NOMO-1 treated with dmso at 0.1 percent for 144 hours (cell line): ENCODE results near the gene PDCL2.
"Not testable (repeated sequence)": the region's sequence is repeated elsewhere in the genome, so short reads cannot be mapped to it uniquely, and the experiment has no call there.

Experiments used
- DNase-seq: peaks from one replicate; lab custom pipeline; 2025; ENCODE audit not compliant: unreplicated experiment; lab: John Stamatoyannopoulos, UW

PDCL2 gene, protein sequence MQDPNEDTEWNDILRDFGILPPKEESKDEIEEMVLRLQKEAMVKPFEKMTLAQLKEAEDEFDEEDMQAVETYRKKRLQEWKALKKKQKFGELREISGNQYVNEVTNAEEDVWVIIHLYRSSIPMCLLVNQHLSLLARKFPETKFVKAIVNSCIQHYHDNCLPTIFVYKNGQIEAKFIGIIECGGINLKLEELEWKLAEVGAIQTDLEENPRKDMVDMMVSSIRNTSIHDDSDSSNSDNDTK

DNA sequence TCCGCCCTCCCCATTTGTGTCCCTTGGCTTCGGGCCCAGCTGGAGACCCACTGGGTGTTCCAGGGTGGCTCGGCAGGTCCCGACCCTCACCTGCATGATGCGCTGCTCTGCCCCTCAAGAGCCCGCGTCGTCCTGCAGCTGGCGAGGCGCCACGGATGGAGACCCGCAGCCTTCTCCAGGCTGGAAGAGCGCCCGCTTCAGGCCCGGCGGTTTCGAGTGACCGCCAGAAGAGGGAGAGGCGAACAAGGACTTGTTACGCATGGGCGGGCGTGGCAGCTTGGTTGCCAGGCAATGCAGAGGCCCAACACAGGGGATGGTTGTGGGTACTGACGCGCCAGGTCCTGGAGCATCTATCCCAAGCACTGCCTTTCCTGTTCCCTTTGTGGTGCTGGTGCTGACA lies at the start of gene PDCL2:
TSS of gene PDCL2 (minus strand) at position 232 of the 400 bp plus-strand sequence. CDS start at position 96, 136 bp downstream.
- no peak for DNase-seq

- no peak for DNase-seq
These were observed 45.3 kb upstream of the PDCL2 start for GRCh38 chr4:55637272-55637820.

DNA sequence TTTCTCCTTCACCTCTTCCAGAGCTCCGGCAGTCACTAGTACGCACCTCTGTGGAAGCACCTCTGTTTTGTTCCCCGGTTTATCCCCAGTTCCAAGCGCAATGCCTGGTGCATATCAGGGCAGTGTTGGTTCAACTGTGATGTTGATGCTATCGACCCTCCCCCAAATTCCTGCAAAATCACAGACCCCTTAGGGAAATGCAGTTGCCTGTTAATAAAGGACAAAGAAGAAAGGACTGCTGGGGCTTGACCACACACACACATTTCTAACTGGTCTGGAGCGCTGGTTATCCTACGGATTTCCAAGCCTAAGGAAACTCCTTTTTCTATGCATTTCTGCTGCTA lies 44.6 kb upstream of the PDCL2 start:
- no peak for DNase-seq

GRCh38 chr4:55635741-55636655 lies 44.0 kb upstream of the PDCL2 start, which contains the start of gene NMU:
TSS of gene NMU (minus strand) at chr4:55636298. CDS start at chr4:55636192, 106 bp downstream.
- DNase-seq: no peak

GRCh38 chr4:55635282-55635681 lies 43.2 kb upstream of the PDCL2 start:
- DNase-seq: no peak

DNA sequence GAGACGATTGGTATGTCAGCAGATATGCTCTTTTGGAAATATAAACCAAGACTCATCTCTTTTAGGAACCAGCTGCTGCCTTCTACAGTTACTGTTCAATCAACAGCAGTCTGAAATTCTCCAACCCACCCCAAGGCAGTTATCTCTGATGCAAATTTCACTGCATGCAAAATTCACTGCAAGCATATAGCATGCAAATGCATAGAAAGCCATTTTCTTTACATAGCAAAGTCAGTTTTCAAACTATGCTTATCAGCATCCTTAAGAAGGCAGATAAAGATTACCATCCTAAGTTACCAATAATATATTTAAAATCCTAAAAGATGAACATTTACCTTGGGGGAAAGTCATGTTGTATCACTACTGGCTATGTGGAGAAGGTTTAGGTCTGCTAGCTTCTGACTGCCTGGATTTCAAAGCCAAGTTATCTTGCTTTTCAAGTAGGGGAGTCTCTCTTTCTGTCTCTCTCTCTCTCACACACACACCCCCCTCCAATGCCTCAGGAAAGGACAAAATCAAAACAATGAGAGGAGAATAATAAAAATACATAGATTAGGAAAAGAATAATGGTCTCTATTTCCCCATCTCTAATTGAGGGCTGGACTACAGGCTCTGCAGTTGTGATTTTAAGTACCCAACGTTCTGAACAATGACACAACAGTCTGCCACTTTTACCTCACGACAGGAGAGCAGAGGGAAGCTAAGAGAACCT lies 42.5 kb upstream of the PDCL2 start:
- no peak for DNase-seq

- DNase-seq: no peak
These were observed 41.9 kb upstream of the PDCL2 start for GRCh38 chr4:55633903-55634302.

DNA sequence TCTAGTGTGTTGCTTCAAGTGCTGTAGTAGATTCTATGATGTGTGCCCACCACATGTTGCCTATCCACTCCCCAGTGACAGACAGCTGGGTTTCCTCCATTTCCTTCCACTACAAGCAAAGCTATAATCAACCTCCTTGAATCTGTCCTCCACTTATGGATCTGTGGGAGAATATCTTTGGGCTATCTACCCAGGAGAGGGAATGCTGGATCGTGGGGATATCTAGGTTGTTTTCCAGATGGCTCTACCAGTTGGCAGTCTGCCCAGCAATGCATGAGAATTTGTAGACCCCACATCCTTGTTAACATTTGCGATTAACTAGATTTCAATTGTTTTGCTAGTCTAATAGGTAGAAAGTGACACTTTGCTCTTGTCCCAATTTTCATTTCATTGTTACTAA lies 33.8 kb upstream of the PDCL2 start:
- no peak for DNase-seq

- DNase-seq: not testable (repeated sequence)
These were observed 32.0 kb upstream of the PDCL2 start for GRCh38 chr4:55624063-55624462.

DNA sequence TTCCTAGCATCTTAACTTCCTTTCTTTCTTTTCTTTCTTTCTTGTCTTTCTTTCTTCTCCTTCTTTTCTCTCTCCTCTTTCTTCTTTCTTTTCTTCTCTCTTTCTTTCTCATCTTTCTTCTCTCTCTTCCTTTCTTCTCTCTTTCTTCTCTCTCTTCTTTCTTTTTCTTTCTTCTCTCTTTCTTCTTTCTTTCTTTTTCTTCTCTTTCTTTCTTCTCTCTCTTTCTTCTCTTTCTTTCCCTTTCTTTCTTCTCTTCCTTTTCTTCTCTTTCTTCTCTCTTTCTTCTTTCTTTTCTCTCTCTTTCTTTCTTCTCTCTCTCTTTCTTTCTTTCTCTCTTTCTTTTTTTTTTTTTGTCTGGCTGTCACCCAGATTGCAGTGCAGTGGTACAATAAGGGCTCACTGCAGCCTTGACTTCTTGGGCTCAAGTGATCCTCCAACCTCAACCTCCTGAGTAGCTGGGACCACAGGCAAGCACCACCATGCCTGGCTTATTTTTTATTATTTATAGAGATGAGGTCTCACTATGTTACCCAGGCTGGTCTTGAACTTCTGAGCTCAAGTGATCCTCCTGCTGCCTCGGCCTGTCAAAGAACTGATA lies 26.6 kb upstream of the PDCL2 start:
- no peak for DNase-seq

DNA sequence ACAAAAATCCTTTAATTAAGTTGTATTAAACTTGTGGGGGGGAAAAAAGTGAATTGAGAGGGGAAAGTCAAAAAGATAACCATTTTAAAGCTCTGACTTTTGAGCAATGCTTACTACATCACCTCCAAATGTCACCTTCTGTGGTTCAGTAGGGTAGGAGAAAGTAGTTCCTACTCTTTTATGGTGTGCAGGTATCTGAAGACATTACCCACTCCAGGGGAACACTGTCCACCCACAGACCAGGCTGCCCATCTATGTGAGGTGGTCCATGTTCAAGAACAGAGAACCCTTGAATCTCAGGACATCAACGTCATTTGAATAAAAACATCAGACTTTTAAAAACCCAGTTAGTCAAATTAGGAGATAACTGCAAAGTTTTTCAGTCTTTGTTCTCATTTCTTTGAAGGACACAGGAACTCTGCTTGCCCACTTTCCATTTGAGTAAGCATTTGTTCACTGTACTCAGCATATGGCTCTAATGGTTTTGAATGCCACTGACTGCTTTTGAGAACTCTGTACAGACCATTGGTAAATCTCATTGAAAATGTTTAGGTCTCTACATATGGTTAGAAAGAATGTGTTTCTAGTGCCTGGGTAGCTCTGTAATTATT lies 25.6 kb upstream of the PDCL2 start:
- DNase-seq: no peak

DNA sequence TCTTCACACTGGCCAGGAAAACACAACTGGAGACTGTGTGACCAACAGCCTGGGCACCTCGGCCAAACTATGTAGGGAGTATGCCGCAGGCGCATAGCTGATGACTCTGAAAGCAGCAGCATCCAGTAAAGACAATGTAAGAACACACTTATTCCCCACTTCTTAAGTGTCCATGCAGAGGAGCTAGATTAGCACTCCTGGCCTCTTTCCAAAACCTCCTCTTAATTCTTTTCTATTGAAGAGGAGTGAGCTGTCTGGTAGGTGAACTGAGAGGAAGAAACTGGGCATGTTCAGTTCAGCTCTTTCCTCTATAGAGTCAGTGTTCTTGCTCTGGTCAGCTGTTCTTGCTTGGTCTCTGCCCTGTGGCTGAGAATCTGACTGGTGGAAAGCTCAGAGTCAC lies 23.0 kb upstream of the PDCL2 start:
- no peak for DNase-seq

DNA sequence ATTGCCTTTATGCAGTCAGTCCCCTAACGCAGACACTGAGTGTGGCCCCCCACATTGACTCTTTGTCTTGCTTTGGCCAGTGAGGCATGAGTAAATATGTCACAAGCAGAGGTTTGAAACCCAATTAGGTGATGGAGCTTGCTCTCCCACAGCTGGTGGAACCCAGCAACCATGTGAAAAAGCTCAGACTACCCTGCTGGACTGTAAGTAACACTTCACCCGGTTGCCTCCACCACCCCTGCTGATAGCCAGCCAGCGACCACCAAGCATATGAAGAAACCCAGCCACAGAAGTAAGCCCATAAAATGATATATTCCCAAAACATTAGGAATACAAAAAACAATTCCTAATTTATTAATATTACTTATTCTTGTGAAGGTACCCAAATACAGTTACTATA lies 21.6 kb upstream of the PDCL2 start:
- DNase-seq: no peak

DNA sequence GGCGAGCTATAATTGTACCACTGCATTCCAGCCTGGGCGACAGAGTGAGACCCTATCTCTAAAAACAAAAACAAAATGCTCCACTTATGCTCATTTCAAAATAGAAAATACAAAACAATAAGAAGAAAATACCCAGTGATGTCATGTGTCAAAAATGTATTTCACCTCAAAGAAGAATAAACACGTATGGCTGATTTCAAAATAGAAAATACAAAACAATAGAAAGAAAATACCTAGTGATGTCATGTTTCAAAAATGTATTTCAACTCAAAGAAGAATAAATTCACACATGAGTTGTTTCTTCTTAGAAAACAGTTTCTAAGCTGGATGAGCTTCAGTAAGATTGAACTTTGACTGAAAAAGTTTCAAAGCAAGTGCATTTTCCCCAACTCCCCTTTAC lies 20.3 kb upstream of the PDCL2 start:
- DNase-seq: no peak

DNA sequence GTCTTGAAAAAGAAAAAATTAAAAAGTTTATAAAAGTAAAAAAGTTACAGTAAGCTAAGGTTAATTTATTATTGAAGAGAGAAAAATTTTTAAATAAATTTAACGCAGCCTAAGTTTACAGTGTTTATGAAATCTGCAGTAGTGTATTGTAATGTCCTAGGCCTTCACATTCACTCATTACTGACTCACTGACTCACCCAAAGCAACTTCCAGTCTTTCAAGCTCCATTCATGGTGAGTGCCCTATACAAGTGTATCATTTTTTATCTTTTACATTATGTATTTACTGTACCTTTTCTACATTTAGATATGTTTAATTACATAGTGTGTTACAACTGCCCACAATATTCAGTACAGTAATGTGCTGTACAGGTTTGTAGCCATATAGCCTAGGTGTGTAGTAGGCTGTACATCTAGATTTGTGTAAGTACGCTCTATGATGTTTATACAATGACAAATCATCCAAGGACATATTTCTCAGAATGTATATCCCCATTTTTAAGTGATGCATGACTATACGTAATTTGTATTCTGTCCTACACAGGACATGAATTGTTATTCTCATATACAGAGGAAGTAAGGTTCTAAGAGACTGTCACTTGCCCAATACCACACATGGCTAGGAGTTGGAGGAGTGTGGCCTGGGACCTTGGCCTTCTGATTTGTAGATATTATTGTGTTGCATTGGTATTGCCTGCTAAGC lies 19.5 kb upstream of the PDCL2 start:
- no peak for DNase-seq

GRCh38 chr4:55610381-55610780 lies 18.3 kb upstream of the PDCL2 start:
- no peak for DNase-seq

- no peak for DNase-seq
These were observed 17.4 kb upstream of the PDCL2 start for GRCh38 chr4:55609393-55609866.

- DNase-seq: no peak
These were observed 16.5 kb upstream of the PDCL2 start for GRCh38 chr4:55608591-55608990.

DNA sequence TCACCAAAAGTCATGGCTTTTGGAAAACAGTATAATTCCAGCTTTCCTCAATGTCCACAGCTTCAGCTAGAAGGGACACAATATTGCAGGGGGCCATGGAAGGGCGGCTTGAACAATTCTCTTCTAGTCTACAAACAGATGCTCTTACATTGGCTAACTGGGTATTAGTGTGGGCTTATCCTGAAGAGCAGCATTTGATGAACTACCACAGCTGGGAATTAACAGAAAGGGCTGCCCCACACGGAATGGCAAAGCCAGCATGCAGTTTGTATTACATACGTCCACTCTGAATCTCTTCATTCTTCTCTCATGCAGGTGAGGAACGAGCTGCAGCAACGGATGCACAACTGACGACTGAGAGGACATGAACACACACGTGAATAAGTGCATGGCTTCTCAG lies 13.0 kb upstream of the PDCL2 start:
- no peak for DNase-seq

DNA sequence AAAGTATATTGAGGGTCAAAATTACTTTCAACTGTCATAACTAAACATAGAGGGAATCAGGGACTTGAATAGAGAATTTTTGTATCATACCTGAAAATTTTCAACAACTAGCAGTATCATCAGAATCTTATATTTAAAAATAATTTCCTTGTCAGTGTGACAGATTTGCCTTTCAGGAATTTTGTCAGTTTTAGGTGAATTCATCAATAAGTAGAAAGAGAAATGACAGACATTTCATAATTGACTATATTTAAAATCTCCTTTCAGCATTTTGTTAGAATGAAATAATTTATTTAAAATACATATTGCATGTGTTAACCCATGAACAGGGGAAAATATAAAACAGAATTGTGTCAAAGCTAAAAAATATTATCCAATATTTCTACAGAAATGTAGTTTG lies 8.6 kb upstream of the PDCL2 start:
- DNase-seq: no peak
